A549 (cell line): ENCODE data around the gene COL5A1. TPM values are rescaled to one million over a fixed set of nuclear protein-coding genes. Genes with fewer than 3 reads are reported as not detected.

ENCODE experiments used
- ATAC-seq, 2 experiments: fragments of 200-7000 bp in 1 of 2; fragments of >200 bp in 1 of 2; cut with Nextera tagmentation in 1 of 2; cut with Tn5 transposase in 1 of 2; 3 replicates each; pipeline versions ENCODE4 v1.8.0 to v1.9.1; 2018 to 2020; ENCODE audit warnings: mild to moderate bottlenecking in 1 of 2, moderate library complexity in 1 of 2
- CTCF ChIA-PET: fragments of 300-600 bp; sonication (Branson Sonifier 250); formaldehyde crosslinking; extraction: SDS; loops from one replicate; lab custom pipeline; 2021; ENCODE audit warnings: antibody characterized with exemption, inconsistent platforms; lab: Yijun Ruan, JAX
- POLR2A ChIA-PET: fragments of 350-600 bp; formaldehyde crosslinking; extraction: SDS; loops from one replicate; lab custom pipeline; 2021; ENCODE audit warnings: antibody characterized with exemption, inconsistent platforms; lab: Yijun Ruan, JAX
- DNase-seq, 2 experiments: peaks; one replicate each; pipeline versions ENCODE4 v3.0.0 to v3.0.0-alpha.2; 2011 to 2016; ENCODE audit warnings: low read depth in 1 of 2, low spot score in 1 of 2
- FAIRE-seq: peaks from 2 replicates; lab custom pipeline; 2011; peaks lifted over from hg19 to GRCh38; lab: Jason Lieb, UNC
- H3K27ac ChIP-seq, 2 experiments: fragments of >200 bp; sonication (Bioruptor Twin); formaldehyde crosslinking; 3 replicates each; pipeline ENCODE4 v1.5.1; 2016 to 2017
- H3K4me1 ChIP-seq: fragments of >200 bp; sonication (Bioruptor Twin); formaldehyde crosslinking; 3 replicates; pipeline ENCODE4 v1.6.1; 2016
- H3K4me2 ChIP-seq: fragments of >200 bp; sonication (Bioruptor Twin); formaldehyde crosslinking; 3 replicates; pipeline ENCODE4 v1.6.1; 2016
- H3K4me3 ChIP-seq: fragments of >200 bp; sonication (Bioruptor Twin); formaldehyde crosslinking; 3 replicates; pipeline ENCODE4 v1.5.1; 2016
- H3K9me3 ChIP-seq: fragments of >200 bp; sonication (Bioruptor Twin); formaldehyde crosslinking; 3 replicates; pipeline ENCODE4 v1.6.1; 2016
- BCL3 ChIP-seq: fragments of >200 bp; sonication (Bioruptor Twin); formaldehyde crosslinking; IDR thresholded peaks from 3 replicates; pipeline ENCODE4 v1.6.1; 2016
- BHLHE40 ChIP-seq: IDR thresholded peaks from 2 replicates; pipeline ENCODE4 v1.6.1; 2012; ENCODE audit warnings: low read depth, low read length, inconsistent platforms
- CBX2 ChIP-seq: fragments of 200-600 bp; sonication (generic); IDR thresholded peaks from 2 replicates; pipeline ENCODE4 v1.6.1; 2016; ENCODE audit warnings: low read depth, mild to moderate bottlenecking, borderline replicate concordance
- CEBPB ChIP-seq, 2 experiments: fragments of >200 bp in 1 of 2; sonication (Bioruptor Twin) in 1 of 2; formaldehyde crosslinking in 1 of 2; IDR thresholded peaks; 2 replicates each; pipeline ENCODE4 v1.6.1; 2012 to 2016
- EHMT2 ChIP-seq: fragments of 200-600 bp; sonication (generic); IDR thresholded peaks from 2 replicates; pipeline ENCODE4 v1.6.1; 2016; ENCODE audit warnings: antibody characterized with exemption, low read depth, mild to moderate bottlenecking, moderate library complexity
- EP300 ChIP-seq, 2 experiments: fragments of >200 bp; sonication (Bioruptor Twin); formaldehyde crosslinking; IDR thresholded peaks; 2 replicates in 1 of 2; 3 replicates in 1 of 2; pipeline ENCODE4 v1.6.1; 2016 to 2017
- ESRRA ChIP-seq: fragments of 150-350 bp; IDR thresholded peaks from 2 replicates; pipeline ENCODE4 v1.6.1; 2014; ENCODE audit warnings: mild to moderate bottlenecking, low read length, borderline replicate concordance
- FOSB ChIP-seq: fragments of 250-450 bp; sonication (Bioruptor Pico); IDR thresholded peaks from 2 replicates; pipeline ENCODE4 v1.5.0; 2020; ENCODE audit warnings: mild to moderate bottlenecking, moderate library complexity
- FOXS1 ChIP-seq: fragments of 250-450 bp; sonication (Bioruptor Pico); IDR thresholded peaks from 2 replicates; pipeline ENCODE4 v1.5.0; 2020; ENCODE audit warnings: mild to moderate bottlenecking, moderate library complexity
- HDAC2 ChIP-seq: fragments of 200-600 bp; sonication (generic); IDR thresholded peaks from 2 replicates; pipeline ENCODE4 v1.6.1; 2016
- HES2 ChIP-seq: fragments of >200 bp; sonication (Bioruptor Twin); formaldehyde crosslinking; IDR thresholded peaks from 2 replicates; pipeline ENCODE4 v1.6.1; 2016
- HEYL ChIP-seq: fragments of 250-450 bp; sonication (Bioruptor Pico); IDR thresholded peaks from 2 replicates; pipeline ENCODE4 v1.8.0; 2021; ENCODE audit warnings: mild to moderate bottlenecking, moderate library complexity
- HOXA7 ChIP-seq: fragments of 250-450 bp; sonication (Bioruptor Pico); IDR thresholded peaks from 2 replicates; pipeline ENCODE4 v1.5.0; 2020; ENCODE audit warnings: mild to moderate bottlenecking, moderate library complexity
- HOXB13 ChIP-seq: fragments of 250-450 bp; sonication (Bioruptor Pico); IDR thresholded peaks from 2 replicates; pipeline ENCODE4 v1.5.0; 2020; ENCODE audit warnings: low read depth, mild to moderate bottlenecking, moderate library complexity
- JUNB ChIP-seq: fragments of >200 bp; sonication (Bioruptor Twin); formaldehyde crosslinking; IDR thresholded peaks from 2 replicates; pipeline ENCODE4 v1.6.1; 2016
- MAFK ChIP-seq: fragments of 450-650 bp; IDR thresholded peaks from 2 replicates; pipeline ENCODE4 v1.6.1; 2014; ENCODE audit not compliant: partially characterized antibody
- MAZ ChIP-seq: fragments of 150-350 bp; IDR thresholded peaks from 2 replicates; pipeline ENCODE4 v1.6.1; 2014; ENCODE audit warnings: antibody characterized with exemption, low read depth, low read length, borderline replicate concordance
- NFE2L2 ChIP-seq: fragments of 150-350 bp; conservative IDR thresholded peaks from 2 replicates; pipeline ENCODE4 v1.6.1; 2014; ENCODE audit warnings: low read length
- PBX3 ChIP-seq: IDR thresholded peaks from 2 replicates; pipeline ENCODE4 v1.6.1; 2012
- PHF8 ChIP-seq: fragments of 200-600 bp; sonication (generic); IDR thresholded peaks from 2 replicates; pipeline ENCODE4 v1.6.1; 2016; ENCODE audit warnings: low read depth, mild to moderate bottlenecking, antibody characterized with exemption, moderate library complexity, borderline replicate concordance
- POLR2A ChIP-seq: IDR thresholded peaks from 2 replicates; pipeline ENCODE4 v1.6.1; 2012; ENCODE audit warnings: mild to moderate bottlenecking, low read length
- POLR2AphosphoS2 ChIP-seq: conservative IDR thresholded peaks from 2 replicates; pipeline ENCODE4 v1.6.1; 2012; ENCODE audit warnings: low read length, improper control_type of control experiment, inconsistent platforms
- RAD21 ChIP-seq, 2 experiments: fragments of >200 bp in 1 of 2; sonication (Bioruptor Twin) in 1 of 2; formaldehyde crosslinking in 1 of 2; IDR thresholded peaks in 1 of 2; conservative IDR thresholded peaks in 1 of 2; 2 replicates in 1 of 2; 3 replicates in 1 of 2; pipeline ENCODE4 v1.6.1; 2012 to 2018; ENCODE audit warnings: inconsistent platforms in 1 of 2
- RCOR1 ChIP-seq: fragments of 150-350 bp; IDR thresholded peaks from 2 replicates; pipeline ENCODE4 v1.6.1; 2014; ENCODE audit warnings: antibody characterized with exemption, low read length, low read depth
- RFX5 ChIP-seq: fragments of 450-650 bp; IDR thresholded peaks from 2 replicates; pipeline ENCODE4 v1.7.1; 2014; ENCODE audit warnings: antibody characterized with exemption, mild to moderate bottlenecking, moderate library complexity
- RNF2 ChIP-seq: fragments of 200-600 bp; sonication (generic); IDR thresholded peaks from 2 replicates; pipeline ENCODE4 v1.6.1; 2016; ENCODE audit warnings: low read depth, mild to moderate bottlenecking, antibody characterized with exemption, moderate library complexity, borderline replicate concordance
- ZC3H11A ChIP-seq: fragments of 450-650 bp; IDR thresholded peaks from 2 replicates; pipeline ENCODE4 v1.6.1; 2014; ENCODE audit warnings: antibody characterized with exemption, mild to moderate bottlenecking
- ZFP36 ChIP-seq: fragments of 450-650 bp; IDR thresholded peaks from 2 replicates; pipeline ENCODE4 v1.6.1; 2014; ENCODE audit warnings: borderline replicate concordance; ENCODE audit not compliant: partially characterized antibody
- ZSCAN20 ChIP-seq: fragments of 250-450 bp; sonication (Bioruptor Pico); IDR thresholded peaks from 2 replicates; pipeline ENCODE4 v1.8.0; 2022; ENCODE audit warnings: mild to moderate bottlenecking, moderate library complexity
- WGBS: methylation state at CpG from one replicate; pipeline ENCODE4 v1.1.6; 2017; ENCODE audit errors: missing lambda C conversion rate; 5-methylcytosine and 5-hydroxymethylcytosine counted together
- polyA plus RNA-seq, 4 experiments: library from polyadenylated mRNA; depleted of rRNA in 3 of 4; stranded (reverse); fragments of >200 nt; fragmentation: RNase III in 1 of 4; extraction: RNeasy Plus Mini Kit Qiagen cat#74134 plus additional on column Dnase treatment in 1 of 4; gene quantifications; 2 replicates in 3 of 4; 3 replicates in 1 of 4; pipeline ENCODE4 v1.2.3, GENCODE V29; 2011 to 2017
- TF ChIP-seq, protein P1 (sequence below): fragments of 450-650 bp; IDR thresholded peaks from 2 replicates; pipeline ENCODE4 v1.6.1; 2014; ENCODE audit warnings: antibody characterized with exemption

Gene COL5A1
- polyA plus RNA-seq, 2 of the 4 experiments (the other 2 are of a cell fraction): 16.1 to 67.5 TPM

GRCh38 chr9:134785325-134786108, 143.9 kb downstream of the COL5A1 start:
- Histone ChIP-seq H3K4me2 (no peak overlapping the region), H3K4me3 (no peak overlapping the region), H3K9me3 (no peaks in the 10 kb centered on the region), H3K4me1 (no peaks in the 10 kb centered on the region), H3K27ac (no peak overlapping the region)
- DNase-seq: no peak
- POLR2A ChIA-PET: no interaction called here
- no peak for FAIRE-seq
- 84% methylated on average over 19 of the region's 23 CpGs for WGBS
- TF ChIP-seq RAD21 (conservative IDR thresholded peaks at IDR 0.05 in 1 of 2, IDR thresholded peaks at IDR 0.05 in 1 of 2): no peak
- TF ChIP-seq HOXA7 (CRISPR knock-in tag): no peak
- TF ChIP-seq, all 56 proteins: peak for 0
- CTCF ChIA-PET: interaction anchor here (0.8 to 1.0 kb wide), 2 partner anchors 198 to 615 kb away, joined by 3 to 4 read pairs; no protein-coding TSS in a partner anchor
- peak in 1 of 2 experiments; percentile 24; a peak in 3 of 6 replicates for ATAC-seq

DNA sequence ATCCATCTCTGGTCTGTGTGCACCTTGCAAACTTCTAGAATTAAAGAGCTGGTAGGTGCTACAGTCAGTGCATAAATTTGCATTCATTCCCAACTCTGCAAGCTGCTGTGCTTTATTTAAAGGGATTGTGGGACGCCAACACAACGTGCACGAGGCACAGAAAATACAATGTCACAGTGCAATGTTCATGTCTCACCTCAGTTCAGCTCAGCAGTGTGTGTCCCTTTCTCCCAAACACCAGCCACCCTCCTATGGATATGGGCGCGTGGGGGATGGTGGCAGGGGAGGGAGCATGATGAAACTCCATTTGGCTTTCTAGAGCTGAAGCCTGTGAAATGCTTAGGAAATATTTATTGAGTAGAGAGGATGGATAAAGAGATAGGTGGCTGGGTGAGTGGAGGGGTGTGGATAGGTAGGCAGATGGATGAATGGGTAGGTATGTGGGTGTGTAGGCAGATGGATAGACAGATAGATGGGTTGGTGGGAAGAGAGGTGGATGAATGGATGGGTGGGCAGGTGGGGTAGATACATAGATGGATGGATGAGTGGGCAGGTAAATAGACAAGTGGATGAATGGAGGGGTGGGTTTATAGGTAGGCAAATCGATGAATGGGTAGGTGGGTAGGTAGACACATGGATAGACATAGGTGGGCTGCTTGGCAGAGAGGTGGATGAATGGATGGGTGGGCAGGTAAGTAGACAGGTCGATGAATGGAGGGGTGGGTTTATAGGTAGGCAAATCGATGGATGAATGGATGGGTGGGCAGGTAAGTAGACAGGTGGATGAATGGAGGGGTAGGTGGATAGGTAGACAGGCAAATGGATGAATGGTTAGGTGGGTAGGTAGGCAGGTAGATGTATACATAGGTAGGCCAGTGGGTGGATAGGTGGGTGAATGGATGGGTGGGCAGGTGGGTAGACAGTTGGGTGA, 146.3 kb downstream of the COL5A1 start:
- DNase-seq (no peak), ATAC-seq (no peak), FAIRE-seq (no peak)
- TF ChIP-seq RNF2 (no peak), HES2 (no peak), CBX2 (no peak), POLR2AphosphoS2 (no peak), CEBPB (IDR thresholded peaks at IDR 0.05) (no peak), RCOR1 (no peak), ZFP36 (no peak), HEYL (no peak), FOSB (CRISPR knock-in tag) (no peak), POLR2A (no peak), ZC3H11A (no peak), MAFK (no peak), EP300 (IDR thresholded peaks at IDR 0.05) (no peak), PBX3 (no peak), RFX5 (no peak), FOXS1 (no peak), MAZ (no peak), JUNB (no peak), NFE2L2 (no peak), PHF8 (no peak)
- POLR2A ChIA-PET: no interaction called here
- no peak overlapping the region for H3K27ac ChIP-seq
- H3K9me3 ChIP-seq: no peaks in the 10 kb centered on the region
- H3K4me2 ChIP-seq: no peak overlapping the region
- H3K4me3 ChIP-seq: no peak overlapping the region
- WGBS: 47% methylated on average over 7 of the region's 8 CpGs
- CTCF ChIA-PET: interaction anchor here (0.8 to 1.6 kb wide), 3 partner anchors 9 to 657 kb away, joined by 3 to 18 read pairs (median 3); no protein-coding TSS in a partner anchor
- no peaks in the 10 kb centered on the region for H3K4me1 ChIP-seq

DNA sequence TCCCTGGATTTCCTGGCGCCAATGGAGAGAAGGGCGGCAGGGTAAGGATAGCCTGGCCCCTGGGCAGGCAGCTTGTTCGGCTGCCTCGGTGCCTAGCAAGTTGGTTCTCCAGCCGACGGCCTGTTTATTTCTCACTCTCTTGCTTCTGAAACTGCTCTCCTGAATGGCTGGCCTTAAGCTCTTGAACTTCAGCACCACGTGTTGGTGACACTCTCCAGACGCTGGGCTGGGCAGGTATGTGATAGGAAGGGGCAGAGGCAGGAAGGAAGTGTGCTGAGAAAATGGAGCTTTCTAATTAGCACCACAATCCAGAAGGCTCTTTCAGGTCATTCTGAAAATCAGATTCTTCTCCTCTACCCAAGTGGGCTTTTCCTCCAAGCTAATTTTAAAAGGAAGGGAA, 147.6 kb downstream of the COL5A1 start:
- no peak for DNase-seq
- FAIRE-seq: no peak
- no peak for ATAC-seq
- H3K4me3 ChIP-seq: no peak overlapping the region
- H3K9me3 ChIP-seq: no peaks in the 10 kb centered on the region
- H3K27ac ChIP-seq: no peak overlapping the region
- ChIA-PET POLR2A (no interaction called here), CTCF (interaction anchor here (1.2 to 2.3 kb wide), 2 partner anchors 10 kb away, joined by 3 to 22 read pairs; no protein-coding TSS in a partner anchor)
- H3K4me1 ChIP-seq: no peaks in the 10 kb centered on the region
- H3K4me2 ChIP-seq: no peak overlapping the region
- 89% methylated on average over 8 of the region's 8 CpGs for WGBS
- TF ChIP-seq POLR2AphosphoS2 (no peak), CBX2 (no peak), PHF8 (no peak), RFX5 (no peak), BCL3 (no peak), ZSCAN20 (no peak), HEYL (no peak), MAFK (no peak), EHMT2 (no peak), BHLHE40 (no peak), ESRRA (no peak), ZC3H11A (no peak), FOSB (CRISPR knock-in tag) (no peak), HDAC2 (no peak), HOXB13 (CRISPR knock-in tag) (no peak)
- TF ChIP-seq, protein P1, sequence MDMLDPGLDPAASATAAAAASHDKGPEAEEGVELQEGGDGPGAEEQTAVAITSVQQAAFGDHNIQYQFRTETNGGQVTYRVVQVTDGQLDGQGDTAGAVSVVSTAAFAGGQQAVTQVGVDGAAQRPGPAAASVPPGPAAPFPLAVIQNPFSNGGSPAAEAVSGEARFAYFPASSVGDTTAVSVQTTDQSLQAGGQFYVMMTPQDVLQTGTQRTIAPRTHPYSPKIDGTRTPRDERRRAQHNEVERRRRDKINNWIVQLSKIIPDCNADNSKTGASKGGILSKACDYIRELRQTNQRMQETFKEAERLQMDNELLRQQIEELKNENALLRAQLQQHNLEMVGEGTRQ: no peak
